UCSD-AML1 (cell line): ENCODE results near the gene WASL.

Source experiments
- DNase-seq: peaks from one replicate; lab custom pipeline; 2025; ENCODE audit not compliant: unreplicated experiment; lab: John Stamatoyannopoulos, UW

Gene WASL

DNA sequence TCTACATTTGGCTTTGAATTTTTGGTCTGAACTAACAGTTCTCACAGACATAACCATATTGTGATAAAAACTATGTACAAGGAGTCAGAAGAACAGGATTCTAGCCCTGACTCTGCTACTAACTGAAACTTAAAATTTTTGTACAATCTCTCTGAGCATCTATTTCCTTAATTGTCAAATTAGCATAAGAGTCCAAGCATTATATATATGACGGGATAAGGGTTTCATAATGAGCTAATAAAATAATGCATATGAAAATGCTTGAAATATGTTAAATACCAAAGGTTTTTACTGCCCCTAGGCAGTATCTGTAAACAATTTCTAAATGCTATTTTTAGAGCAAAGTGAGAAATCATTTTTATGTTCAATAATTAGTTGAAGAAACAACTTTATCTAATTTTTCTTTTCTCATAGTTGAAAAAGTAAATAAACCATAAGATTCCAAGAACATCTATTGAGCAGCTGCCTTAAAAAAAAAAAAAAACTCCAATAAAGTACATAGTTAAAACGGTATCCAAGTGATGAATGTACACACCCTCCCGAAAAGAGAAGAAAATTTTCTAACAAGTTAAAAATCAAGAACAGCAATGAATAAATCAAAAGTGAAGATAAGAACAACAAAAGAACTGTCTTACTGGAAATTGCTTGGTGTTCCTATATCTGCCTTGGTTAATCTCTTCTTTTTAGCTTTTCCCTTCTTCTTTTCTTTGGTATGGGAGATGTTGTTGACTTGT lies 52.7 kb downstream of the WASL start:
- no peak for DNase-seq

GRCh38 chr7:123692471-123692877 lies 56.3 kb downstream of the WASL start:
- no peak for DNase-seq

GRCh38 chr7:123690550-123690949 lies 58.3 kb downstream of the WASL start:
- DNase-seq, result no peak

- DNase-seq, result no peak
Measured at GRCh38 chr7:123689250-123689649, 59.6 kb downstream of the WASL start.

DNA sequence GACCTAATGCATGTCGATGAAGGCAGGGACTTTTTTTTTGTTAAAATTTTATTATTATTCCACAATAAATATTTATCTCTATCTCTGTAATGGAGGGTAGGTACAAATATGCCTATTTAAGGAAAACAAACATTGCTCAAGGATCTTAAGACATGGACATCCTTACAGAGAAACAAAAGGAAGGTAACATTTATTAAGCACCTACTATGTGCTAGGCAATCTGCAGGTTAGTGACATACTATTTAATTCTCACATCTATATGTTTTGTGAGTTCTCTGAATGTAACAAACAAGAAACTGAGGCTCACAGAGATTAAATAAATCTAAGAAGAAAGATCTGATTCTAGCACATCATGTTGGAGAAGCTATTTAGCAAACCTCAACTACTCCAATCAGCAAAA lies 61.1 kb downstream of the WASL start:
- DNase-seq, result no peak

- no peak for DNase-seq
Measured at GRCh38 chr7:123687161-123687560, 61.6 kb downstream of the WASL start.

GRCh38 chr7:123682690-123683089 lies 66.1 kb downstream of the WASL start:
- no peak for DNase-seq

DNA sequence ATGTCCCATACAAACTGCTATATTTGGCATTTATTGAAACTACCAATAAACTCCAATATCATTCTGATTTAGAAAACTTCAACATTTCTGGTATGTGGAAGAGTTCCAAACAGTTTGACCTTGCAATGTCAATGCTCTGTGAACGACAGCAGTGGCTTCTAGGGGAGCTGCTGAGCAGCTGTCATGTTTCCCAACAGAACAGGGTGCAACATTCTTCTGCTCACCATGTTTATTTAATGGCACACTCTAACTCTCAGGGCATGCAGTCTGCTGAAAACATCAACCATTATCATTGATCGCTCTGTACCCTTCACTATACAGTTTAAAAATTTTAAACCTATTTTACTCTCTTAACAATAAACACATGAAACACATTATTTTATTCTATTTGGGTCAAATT lies 67.2 kb downstream of the WASL start:
- no peak for DNase-seq

GRCh38 chr7:123680580-123680979 lies 68.2 kb downstream of the WASL start:
- no peak for DNase-seq

- no peak for DNase-seq
Measured at GRCh38 chr7:123679614-123680013, 69.2 kb downstream of the WASL start.

GRCh38 chr7:123677061-123677715 lies 71.6 kb downstream of the WASL start:
- DNase-seq, result no peak

DNA sequence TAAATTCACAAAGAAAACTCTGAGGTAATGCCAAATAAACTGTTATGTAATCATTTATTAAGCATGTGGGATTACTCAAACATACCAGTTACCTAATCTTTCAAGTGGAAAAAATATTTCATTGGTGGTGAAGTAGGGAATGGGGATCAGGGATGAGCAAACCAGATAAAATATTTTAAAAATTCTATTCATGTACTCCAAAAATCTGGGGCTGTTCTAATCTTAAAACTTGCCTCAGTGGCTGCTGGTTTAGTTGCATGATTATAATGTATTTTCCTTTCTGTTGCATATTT lies 73.7 kb downstream of the WASL start:
- no peak for DNase-seq

DNA sequence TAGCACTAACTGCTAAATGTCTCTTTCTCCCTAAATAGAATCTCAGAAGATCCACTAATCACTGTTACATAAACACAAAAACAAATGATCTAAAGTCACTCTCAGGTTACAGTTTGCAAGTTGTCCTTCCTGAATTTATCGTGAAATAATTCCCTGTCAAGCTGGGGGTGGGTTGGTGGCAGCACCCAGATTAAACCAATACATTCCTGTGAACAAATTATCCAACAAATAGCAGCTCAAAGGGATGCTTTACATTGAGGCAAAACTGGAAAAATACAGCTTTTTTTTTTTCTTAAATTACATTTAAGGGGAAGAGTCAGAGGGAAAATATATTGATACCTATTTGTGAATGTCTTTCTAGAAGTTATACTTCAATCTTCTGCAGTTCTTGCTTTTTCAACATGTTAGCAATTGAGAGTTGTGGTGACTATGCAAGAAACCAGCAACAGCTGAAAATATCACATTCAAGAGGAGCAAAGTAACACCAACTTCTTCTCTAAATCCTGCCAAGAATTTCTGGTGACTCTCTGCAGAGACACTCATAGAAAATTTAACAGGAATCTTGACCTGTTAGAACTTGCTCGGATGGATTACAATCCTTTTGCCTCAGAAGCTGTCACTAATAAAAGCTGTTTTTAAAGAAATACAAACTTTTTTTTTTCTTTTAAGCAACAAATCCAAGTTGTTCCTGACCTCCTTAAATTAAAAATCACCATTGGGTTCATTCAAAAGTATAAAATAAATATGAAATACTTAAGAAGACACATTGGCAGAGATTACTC lies 74.2 kb downstream of the WASL start:
- no peak for DNase-seq

DNA sequence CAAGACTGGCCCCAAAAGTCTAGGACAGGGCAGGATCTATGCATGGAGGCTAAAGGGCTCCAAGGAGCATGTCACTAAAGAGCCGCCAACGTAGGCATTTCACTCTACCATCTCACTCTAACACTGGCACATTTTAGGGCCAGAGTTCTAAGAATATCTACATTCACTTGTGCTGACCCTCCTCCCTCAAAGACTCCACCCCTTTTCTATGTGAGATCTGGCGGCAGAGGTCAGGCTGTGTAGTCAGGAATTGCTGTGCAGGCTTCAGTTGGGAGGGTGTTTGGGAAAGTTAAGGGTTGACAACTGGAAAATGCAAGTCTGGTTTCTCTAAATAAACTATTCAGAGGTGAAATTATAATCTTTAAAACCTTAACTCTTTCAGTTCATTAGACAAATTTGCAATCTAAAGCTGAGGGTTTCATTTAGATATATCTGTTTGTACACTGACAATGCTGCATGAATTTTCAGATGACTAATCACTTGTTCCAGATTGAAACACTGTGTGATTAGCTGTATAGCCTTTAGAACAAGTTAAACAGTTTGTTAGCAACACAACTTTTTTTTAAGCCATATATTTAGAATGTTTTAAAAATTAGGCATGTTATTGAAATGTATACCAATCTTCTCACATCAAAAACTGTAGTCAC lies 74.9 kb downstream of the WASL start:
- no peak for DNase-seq

DNA sequence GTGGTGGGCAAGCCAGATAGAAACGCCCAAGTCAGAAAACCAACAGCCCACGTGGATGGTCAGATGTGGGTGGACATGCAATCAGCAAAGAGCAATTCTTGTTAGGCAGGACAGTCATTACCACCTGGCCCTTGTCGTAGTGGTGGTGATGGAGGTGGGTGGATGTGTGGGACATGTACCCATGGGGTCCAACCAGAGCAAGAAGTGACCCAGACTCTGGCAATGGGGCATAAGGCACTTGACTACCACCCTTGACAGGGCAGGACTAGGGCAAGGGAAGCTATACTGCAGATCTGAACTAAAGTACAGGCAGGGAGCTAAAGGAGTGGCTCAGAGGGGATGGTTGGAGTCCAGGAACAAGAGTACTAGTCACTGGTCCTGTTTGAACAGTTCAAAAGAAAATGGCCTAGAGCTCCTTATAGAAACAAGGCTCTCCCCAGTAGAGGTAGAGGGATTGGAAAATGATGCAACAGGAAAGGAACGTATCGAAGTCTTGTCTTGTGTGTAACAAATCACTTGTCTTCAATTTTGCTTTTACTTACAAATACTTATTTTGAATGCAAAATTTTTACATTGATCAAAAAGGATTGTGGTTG lies 75.6 kb downstream of the WASL start:
- no peak for DNase-seq

DNA sequence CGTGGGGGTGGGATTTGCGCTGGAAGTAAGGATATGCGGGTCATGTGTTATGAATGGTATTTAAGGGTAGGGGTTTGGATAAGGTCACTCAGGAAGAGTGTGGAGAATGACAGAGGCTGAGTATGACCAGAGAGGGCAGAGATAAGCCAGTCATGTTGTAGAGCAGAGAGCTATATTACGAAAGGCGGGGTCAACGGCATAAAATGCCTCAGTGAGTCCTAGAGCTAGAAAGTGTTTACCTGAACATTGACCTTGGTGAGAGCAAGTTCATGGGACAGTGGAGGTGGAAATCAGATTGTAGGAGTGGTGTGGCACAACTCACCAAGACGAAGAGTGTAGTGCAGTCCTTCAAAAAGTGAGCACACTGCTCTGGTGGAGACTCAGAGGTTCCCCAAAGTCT lies 79.3 kb downstream of the WASL start:
- DNase-seq, result no peak

DNA sequence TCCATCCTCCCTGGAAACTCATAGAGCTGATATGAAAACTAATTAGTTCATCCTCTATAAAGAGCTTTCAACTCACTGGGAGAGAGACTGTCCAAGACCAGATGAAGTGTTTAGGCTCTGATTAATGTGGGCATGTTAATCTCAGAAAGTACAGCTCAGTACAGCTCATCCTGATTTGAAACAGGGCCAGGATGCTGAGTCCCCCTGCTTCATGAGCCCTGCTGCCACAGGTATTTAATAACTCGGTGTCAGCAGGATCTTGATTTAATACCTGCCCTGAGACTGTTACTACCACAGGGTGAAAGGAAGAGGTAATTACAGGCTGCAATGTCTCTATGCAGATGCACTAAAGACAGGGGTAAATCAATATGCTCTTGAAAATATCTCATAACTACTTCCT lies 82.3 kb downstream of the WASL start:
- DNase-seq, result no peak

GRCh38 chr7:123665896-123666295 lies 82.9 kb downstream of the WASL start:
- DNase-seq, result no peak

GRCh38 chr7:123665157-123665556 lies 83.6 kb downstream of the WASL start:
- DNase-seq, result no peak

- DNase-seq, result no peak
Measured at GRCh38 chr7:123663200-123663599, 85.6 kb downstream of the WASL start.

DNA sequence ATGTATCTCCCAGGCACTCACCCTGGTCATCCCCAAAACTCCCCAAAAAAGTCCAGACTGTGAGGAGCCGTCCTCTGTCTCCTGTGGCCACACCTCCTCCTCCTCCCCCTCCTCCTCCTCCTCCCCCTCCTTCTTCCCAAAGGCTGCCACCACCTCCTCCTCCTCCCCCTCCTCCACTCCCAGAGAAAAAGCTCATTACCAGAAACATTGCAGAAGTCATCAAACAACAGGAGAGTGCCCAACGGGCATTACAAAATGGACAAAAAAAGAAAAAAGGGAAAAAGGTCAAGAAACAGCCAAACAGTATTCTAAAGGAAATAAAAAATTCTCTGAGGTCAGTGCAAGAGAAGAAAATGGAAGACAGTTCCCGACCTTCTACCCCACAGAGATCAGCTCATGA lies 86.0 kb downstream of the WASL start:
- DNase-seq, result no peak
